ENCODE results near the gene KREMEN2.
A peak's percentile ranks its signal among the peaks of the same experiment; 100 is the strongest.

The KREMEN2 gene

DNA sequence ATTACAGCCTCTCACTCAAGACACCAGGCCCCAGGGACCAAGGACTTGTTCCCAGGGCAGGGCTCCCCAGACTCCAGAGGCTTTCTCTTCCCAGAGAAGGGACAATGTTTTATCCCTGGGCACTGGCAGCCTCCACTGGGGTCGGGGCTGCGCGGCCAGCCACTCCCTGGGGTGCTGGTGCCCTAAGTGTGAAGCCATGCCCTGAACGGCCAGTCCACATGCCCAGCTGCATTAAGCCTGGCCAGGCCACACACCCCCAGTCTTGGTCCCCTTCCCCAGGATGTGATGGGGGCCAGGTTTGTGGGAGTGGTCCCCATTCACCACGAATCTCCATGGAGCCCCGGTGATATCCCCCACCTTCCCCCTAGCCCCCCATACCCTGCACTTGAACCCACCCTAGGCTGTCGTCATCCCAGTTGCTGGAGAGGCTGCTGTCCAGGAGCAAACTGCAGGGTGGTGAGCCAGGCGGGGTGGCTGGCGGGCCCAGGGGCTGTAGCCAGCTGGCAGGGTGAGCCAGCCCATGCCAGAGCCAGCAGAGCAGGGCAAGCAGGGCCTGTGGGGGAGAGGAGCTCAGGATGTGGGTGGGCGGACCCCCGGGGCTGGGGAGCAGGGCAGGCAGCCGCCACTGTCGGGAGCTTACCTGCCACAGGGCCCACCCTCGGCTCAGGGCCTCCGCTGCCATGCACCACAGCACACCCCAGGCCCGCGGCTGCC, 9.7 kb downstream of the KREMEN2 start:
- Histone ChIP-seq H3K36me3 (peaks cover 0 to 79% (median 38%) of the 10 kb centered on the region in 11 experiments; a peak in 12 of 22 replicates), H4K20me1 (peaks cover 39 to 93% (median 85%) of the 10 kb centered on the region in 11 experiments)

DNA sequence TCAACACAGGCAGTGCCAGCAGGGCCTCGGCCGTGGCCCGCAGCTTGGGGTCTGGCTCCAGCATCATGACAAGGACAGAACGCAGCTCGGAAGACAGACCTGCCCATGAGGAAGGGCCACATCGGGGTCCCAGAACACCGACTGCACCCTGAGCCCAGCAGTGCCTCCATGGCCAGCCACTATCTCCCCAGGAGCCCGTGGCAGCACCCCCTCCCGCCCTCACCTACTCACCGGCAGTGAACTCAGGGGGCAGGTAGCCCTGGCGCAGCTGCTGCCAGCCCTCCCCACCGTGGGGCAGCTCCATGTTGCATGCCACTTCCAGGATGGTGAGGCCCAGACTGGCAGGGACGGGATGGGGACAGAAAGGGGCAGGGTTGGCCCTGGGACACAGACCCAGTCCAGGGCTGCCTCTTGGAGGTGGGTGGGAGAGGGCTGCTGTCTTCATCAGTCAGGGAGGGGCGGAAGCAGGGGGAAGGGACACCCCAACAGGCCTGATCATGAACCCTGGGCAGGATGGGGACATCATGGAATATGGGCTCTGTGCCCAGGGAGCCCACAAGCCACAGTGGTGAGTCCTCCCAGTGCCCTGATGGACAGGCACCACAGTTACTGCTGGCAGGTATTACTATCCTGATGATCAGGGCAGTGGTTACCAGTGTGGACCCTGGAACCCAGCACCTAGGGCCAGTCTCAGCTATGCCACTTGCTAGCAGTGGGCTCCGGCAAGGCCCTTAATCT, 10.4 kb downstream of the KREMEN2 start:
- Histone ChIP-seq H3K9ac (peak overlapping the region in 9 of 11 experiments; percentile 2 to 92 (median 86); a peak in 15 of 22 replicates), H3K4me1 (peaks cover 59 to 95% (median 94%) of the 10 kb centered on the region in 10 experiments), H3K4me3 (peak overlapping the region in 7 of 10 experiments; percentile 17 to 98 (median 93); a peak in 12 of 20 replicates), H3K4me2 (peak overlapping the region; percentile 92 to 99 (median 96)), H3K36me3 (peaks cover 0 to 79% (median 40%) of the 10 kb centered on the region in 11 experiments; a peak in 12 of 22 replicates), H3K27ac (peak overlapping the region in 7 of 11 experiments; percentile 3 to 66 (median 55); a peak in 11 of 22 replicates), H3K9me3 (replicated peaks in 1 of 11) (no peaks in the 10 kb centered on the region), H3K27me3 (no peaks in the 10 kb centered on the region), H4K20me1 (peaks cover 39 to 90% (median 84%) of the 10 kb centered on the region in 11 experiments)
- TF ChIP-seq Cebpa-rat (IDR thresholded peaks at IDR 0.05) = no peak

More for the DNA sequence above, 9.7 kb downstream of the KREMEN2 start:
- H3K4me3 ChIP-seq = peak overlapping the region in 7 of 10 experiments; percentile 17 to 98 (median 93); a peak in 14 of 20 replicates
- peak overlapping the region; percentile 92 to 99 (median 96) for H3K4me2 ChIP-seq
- no peak for TF ChIP-seq Cebpa-rat (IDR thresholded peaks at IDR 0.05)
- no peaks in the 10 kb centered on the region for H3K9me3 ChIP-seq (replicated peaks in 1 of 11)
- peak overlapping the region in 7 of 11 experiments; percentile 3 to 66 (median 55); a peak in 12 of 22 replicates for H3K27ac ChIP-seq
- no peaks in the 10 kb centered on the region for H3K27me3 ChIP-seq
- peak overlapping the region in 9 of 11 experiments; percentile 2 to 92 (median 88); a peak in 17 of 22 replicates for H3K9ac ChIP-seq
- peaks cover 57 to 89% (median 89%) of the 10 kb centered on the region in 10 experiments for H3K4me1 ChIP-seq

DNA sequence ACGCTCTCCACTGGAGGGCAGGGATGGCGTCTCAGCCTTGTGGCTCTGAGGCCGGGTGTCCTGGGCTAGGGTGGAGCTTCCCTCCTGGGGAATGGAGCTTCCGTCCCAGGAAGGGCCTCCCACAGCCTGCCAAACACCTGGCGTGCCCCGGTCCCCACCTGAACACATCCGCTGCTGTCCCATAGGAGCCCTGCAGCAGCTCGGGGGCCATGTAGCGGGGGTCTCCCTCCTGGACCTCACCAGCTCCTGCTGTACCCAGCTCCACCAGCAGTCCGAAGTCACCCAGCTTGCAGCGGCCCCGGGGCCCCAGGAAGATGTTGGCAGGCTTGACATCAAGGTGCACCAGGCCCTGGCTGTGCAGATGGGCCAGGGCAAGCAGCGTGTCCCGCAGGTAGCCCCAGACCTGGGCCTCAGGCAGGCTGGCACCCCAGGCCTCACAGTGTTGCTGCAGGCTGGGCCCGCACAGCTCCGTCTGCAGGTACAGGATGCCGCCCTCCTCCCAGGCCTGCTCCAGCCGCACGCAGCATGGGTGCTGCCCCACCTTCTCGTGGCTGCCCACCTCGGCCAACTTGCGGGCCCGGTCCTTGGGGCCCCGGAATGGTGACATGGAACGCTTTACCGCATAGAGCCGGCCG, 11.2 kb downstream of the KREMEN2 start:
- peak overlapping the region in 8 of 11 experiments; percentile 33 to 92 (median 87); a peak in 11 of 22 replicates for H3K9ac ChIP-seq
- no peaks in the 10 kb centered on the region for H3K27me3 ChIP-seq
- TF ChIP-seq Cebpa-rat (IDR thresholded peaks at IDR 0.05) = no peak
- peak overlapping the region in 2 of 11 experiments; percentile 58 to 65; a peak in 2 of 22 replicates for H3K27ac ChIP-seq
- H3K4me3 ChIP-seq = peak overlapping the region in 3 of 10 experiments; percentile 10 to 77 (median 14); a peak in 2 of 20 replicates
- H3K4me1 ChIP-seq = peaks cover 62 to 96% (median 96%) of the 10 kb centered on the region in 10 experiments
- H4K20me1 ChIP-seq = peaks cover 38 to 85% (median 80%) of the 10 kb centered on the region in 11 experiments
- H3K4me2 ChIP-seq = peak overlapping the region; percentile 92 to 99 (median 96); a peak in 21 of 22 replicates
- no peaks in the 10 kb centered on the region for H3K9me3 ChIP-seq (replicated peaks in 1 of 11)
- peaks cover 0 to 79% (median 40%) of the 10 kb centered on the region in 11 experiments; a peak in 12 of 22 replicates for H3K36me3 ChIP-seq

DNA sequence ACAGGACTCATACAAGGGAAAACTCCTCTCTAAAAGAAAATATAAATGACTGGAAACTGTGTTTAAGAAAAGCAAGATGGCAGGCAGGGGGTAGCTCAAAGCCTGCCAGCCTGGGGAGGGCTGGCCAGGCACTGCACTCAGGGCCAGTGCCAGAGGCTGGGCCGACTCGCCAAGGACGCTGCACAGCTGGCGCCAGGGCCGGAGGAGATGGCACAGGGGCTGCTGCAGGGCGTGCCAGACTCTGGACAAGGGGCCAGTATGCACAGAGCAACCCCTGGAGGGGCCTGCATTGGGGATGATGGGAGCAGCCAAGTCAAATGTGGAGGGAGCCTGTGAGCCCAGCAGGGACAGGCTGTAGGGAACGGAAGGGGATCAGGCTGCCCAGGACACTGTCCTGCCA, 12.1 kb downstream of the KREMEN2 start:
- H3K36me3 ChIP-seq = peaks cover 0 to 73% (median 40%) of the 10 kb centered on the region in 11 experiments; a peak in 12 of 22 replicates
- H3K27ac ChIP-seq = 0 out of 22 replicates have a peak overlapping the region, but pooled peaks of 1 of the 11 experiments have one; percentile 12
- no peak for TF ChIP-seq Cebpa-rat (IDR thresholded peaks at IDR 0.05)
- no peaks in the 10 kb centered on the region for H3K27me3 ChIP-seq
- 0 out of 20 replicates have a peak overlapping the region, but pooled peaks of 1 of the 10 experiments have one; percentile 3 for H3K4me3 ChIP-seq
- H4K20me1 ChIP-seq = peaks cover 29 to 76% (median 71%) of the 10 kb centered on the region in 11 experiments
- no peaks in the 10 kb centered on the region for H3K9me3 ChIP-seq (replicated peaks in 1 of 11)
- H3K4me1 ChIP-seq = peaks cover 58 to 94% (median 92%) of the 10 kb centered on the region in 10 experiments
- H3K9ac ChIP-seq = peak overlapping the region in 5 of 11 experiments; percentile 0 to 92 (median 88); a peak in 8 of 22 replicates
- peak overlapping the region in 9 of 11 experiments; percentile 92 to 99 (median 96); a peak in 18 of 22 replicates for H3K4me2 ChIP-seq

DNA sequence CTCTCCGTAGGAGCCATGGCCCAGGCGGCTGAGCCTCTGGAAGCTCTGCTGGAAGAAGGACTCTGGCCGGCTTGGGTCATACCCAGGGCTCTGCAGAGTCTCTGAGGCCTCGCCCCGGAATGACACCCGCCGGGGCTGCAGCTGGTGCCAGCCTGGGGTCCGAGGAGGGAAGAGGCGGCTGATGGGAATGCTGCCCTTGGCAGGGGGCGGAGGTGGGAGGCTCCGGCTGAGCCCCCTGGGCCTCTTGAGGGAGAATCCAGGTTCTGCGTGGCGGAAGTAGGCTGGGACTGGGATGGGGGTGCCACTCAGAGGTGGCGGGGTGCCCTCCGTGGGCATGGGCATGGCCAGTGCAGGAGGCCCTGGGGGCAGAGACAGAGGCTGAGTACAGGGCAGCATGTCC, 12.6 kb downstream of the KREMEN2 start:
- H3K4me1 ChIP-seq = peaks cover 57 to 94% (median 92%) of the 10 kb centered on the region in 10 experiments
- H3K9ac ChIP-seq = peak overlapping the region in 5 of 11 experiments; percentile 44 to 92 (median 88); a peak in 5 of 22 replicates
- peaks cover 24 to 71% (median 66%) of the 10 kb centered on the region in 11 experiments for H4K20me1 ChIP-seq
- no peak for TF ChIP-seq Cebpa-rat (IDR thresholded peaks at IDR 0.05)
- H3K4me2 ChIP-seq = peak overlapping the region in 9 of 11 experiments; percentile 92 to 99 (median 96); a peak in 17 of 22 replicates
- H3K9me3 ChIP-seq (replicated peaks in 1 of 11) = no peaks in the 10 kb centered on the region
- peaks cover 0 to 69% (median 40%) of the 10 kb centered on the region in 11 experiments; a peak in 12 of 22 replicates for H3K36me3 ChIP-seq
- no peaks in the 10 kb centered on the region for H3K27me3 ChIP-seq
- 0 out of 22 replicates have a peak overlapping the region, but pooled peaks of 1 of the 11 experiments have one; percentile 12 for H3K27ac ChIP-seq
- H3K4me3 ChIP-seq = no peak overlapping the region

DNA sequence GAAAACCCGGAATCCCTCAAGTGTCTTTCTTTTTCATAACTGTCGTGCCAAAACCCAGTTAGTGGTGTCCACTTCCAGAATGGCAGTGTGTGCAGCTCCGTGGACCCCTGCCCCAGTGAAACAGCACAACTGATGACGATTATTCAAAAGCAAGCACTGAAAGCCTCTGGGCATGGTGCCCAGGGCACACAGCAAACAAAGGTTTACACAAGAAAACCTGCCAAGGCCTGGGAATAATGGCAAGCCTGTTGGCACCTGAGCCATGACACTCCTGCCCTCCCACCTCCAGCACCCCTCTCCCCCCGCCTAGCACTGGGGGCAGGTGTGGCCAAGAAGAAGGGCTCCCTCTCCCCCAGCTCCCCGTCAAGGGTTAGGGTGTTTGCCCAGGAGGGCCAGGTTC, 13.4 kb downstream of the KREMEN2 start:
- Histone ChIP-seq H3K4me1 (peaks cover 50 to 94% (median 92%) of the 10 kb centered on the region in 10 experiments), H3K27ac (0 out of 22 replicates have a peak overlapping the region, but pooled peaks of 1 of the 11 experiments have one; percentile 15), H3K36me3 (peaks cover 0 to 61% (median 40%) of the 10 kb centered on the region in 11 experiments; a peak in 12 of 22 replicates)

DNA sequence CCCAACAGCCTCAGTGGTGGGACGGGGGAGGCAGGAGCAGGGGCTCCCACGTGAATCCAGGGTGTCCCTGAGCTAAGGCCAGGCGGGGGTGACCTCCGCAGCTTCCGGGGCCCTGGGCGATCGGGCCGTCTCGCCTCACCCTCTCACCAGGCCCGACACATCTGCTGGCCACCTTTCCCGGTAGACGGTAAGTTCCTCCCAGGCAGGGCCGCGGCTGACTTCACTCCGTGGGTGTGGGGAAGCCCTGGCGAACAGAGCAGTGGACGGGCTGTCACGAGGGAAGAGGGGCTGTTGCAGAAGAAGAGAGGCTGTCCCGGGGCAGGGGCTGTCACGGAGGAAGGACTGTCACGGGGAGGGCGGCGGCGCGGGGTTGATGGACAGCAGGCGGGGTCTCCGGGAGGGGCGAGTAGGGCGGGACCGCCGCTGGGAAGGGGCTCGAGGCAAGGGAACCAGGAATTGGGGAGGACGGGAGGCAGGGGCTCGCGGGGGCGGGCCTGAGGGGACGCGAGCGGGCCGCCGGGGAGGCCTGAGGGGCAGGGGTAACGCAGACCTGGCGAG, 15.7 kb downstream of the KREMEN2 start:
- H3K9ac ChIP-seq = peak overlapping the region; percentile 86 to 95 (median 92)
- H3K9me3 ChIP-seq (replicated peaks in 1 of 11) = no peaks in the 10 kb centered on the region
- peak overlapping the region in 10 of 11 experiments; percentile 87 to 96 (median 94); a peak in 20 of 22 replicates for H3K27ac ChIP-seq
- peak overlapping the region; percentile 89 to 99 (median 95) for H3K4me2 ChIP-seq
- H3K36me3 ChIP-seq = peaks cover 0 to 41% (median 34%) of the 10 kb centered on the region in 11 experiments; a peak in 12 of 22 replicates
- 0 out of 22 replicates have a peak, but pooled peaks cover 0 to 3% (median 0%) of the 10 kb centered on the region in 11 experiments for H3K27me3 ChIP-seq
- peaks cover 41 to 91% (median 88%) of the 10 kb centered on the region in 10 experiments for H3K4me1 ChIP-seq
- TF ChIP-seq Cebpa-rat (IDR thresholded peaks at IDR 0.05) = no peak
- H4K20me1 ChIP-seq = peaks cover 0 to 40% (median 35%) of the 10 kb centered on the region in 11 experiments; a peak in 17 of 22 replicates
- H3K4me3 ChIP-seq = peak overlapping the region; percentile 61 to 94 (median 86)

More for the DNA sequence above, 13.4 kb downstream of the KREMEN2 start:
- Histone ChIP-seq H3K9me3 (replicated peaks in 1 of 11) (no peaks in the 10 kb centered on the region), H4K20me1 (peaks cover 16 to 64% (median 58%) of the 10 kb centered on the region in 11 experiments; a peak in 21 of 22 replicates), H3K27me3 (no peaks in the 10 kb centered on the region), H3K4me3 (no peak overlapping the region), H3K9ac (peak overlapping the region in 7 of 11 experiments; percentile 8 to 88 (median 31); a peak in 7 of 22 replicates), H3K4me2 (peak overlapping the region in 9 of 11 experiments; percentile 13 to 99 (median 96); a peak in 16 of 22 replicates)
- TF ChIP-seq Cebpa-rat (IDR thresholded peaks at IDR 0.05) = no peak

Measured in BLaER1 treated with 17β-estradiol and CSF1 and Interleukin-3, amounts not matched to agents 10 nM and 100 nM (cell line).